GM12865 (cell line): ENCODE measurements around the gene MDM1.
A peak's percentile ranks its signal among the peaks of the same experiment; 100 is the strongest.

Source experiments
- DNase-seq: peaks from one replicate; pipeline ENCODE4 v3.0.0; 2010; ENCODE audit warnings: low read depth
- H3K4me3 ChIP-seq: 2 replicates; pipeline ENCODE4 v1.5.1; 2011; ENCODE audit warnings: mild to moderate bottlenecking, low read depth, low read length, control low read depth
- CTCF ChIP-seq: IDR thresholded peaks from 2 replicates; pipeline ENCODE4 v1.5.1; 2011; ENCODE audit warnings: low read length, control low read depth, low read depth, inconsistent platforms; ENCODE audit not compliant: insufficient read depth; ENCODE audit errors: missing control alignments

The MDM1 gene

GRCh38 chr12:68331869-68332727 lies at the start of gene MDM1:
Gene MDM1 (minus strand): TSS chr12:68332362. CDS start chr12:68332245, 117 bp downstream.
- peak within 1 kb of the TSS; percentile 85 for H3K4me3 ChIP-seq
- TF ChIP-seq CTCF = no peak
- peak; percentile 98 for DNase-seq

DNA sequence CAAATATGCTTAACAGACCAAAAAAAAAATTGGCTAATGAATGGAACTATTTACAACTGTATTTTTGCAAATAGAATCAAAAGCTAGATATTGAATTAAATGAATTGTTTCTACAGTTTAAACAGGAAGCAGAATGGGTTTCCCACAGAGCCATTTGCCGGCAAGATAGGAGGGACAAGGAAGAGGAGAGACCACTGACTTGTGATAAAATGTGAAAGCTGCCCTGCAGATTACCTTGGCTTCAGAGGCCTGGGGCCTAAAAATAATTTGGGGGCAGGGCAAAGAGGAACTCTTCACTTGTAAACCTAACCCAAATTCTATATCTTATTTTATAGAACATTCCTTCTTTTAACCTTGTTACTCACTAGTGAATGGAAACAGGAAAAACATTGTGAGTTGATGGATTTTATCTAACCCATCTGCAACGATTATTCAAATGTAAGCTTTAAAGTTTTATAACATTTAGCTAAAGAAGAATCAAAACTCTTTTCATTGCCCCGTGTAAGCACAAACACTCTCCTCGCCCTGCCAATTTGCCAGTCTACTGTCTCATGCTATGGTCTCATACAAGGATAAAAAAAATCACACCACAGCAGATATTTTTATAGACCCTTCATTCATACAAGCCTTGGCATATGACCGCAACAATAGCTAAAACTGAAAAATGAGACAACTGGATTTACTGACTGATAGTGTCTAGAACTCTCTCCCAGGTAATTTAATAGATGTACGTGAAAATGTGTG lies 49.5 kb upstream of the MDM1 start:
- no peak for DNase-seq

GRCh38 chr12:68378872-68379606 lies 46.9 kb upstream of the MDM1 start:
- TF ChIP-seq CTCF = no peak
- no peak overlapping the region for H3K4me3 ChIP-seq
- DNase-seq = no peak

More for the DNA sequence above, 49.5 kb upstream of the MDM1 start:
- TF ChIP-seq CTCF = no peak
- no peak overlapping the region for H3K4me3 ChIP-seq

- no peak for DNase-seq
- H3K4me3 ChIP-seq = no peak overlapping the region
- no peak for TF ChIP-seq CTCF
Observed at GRCh38 chr12:68377881-68378280, 45.7 kb upstream of the MDM1 start.

GRCh38 chr12:68376901-68377300 lies 44.7 kb upstream of the MDM1 start:
- no peak overlapping the region for H3K4me3 ChIP-seq
- TF ChIP-seq CTCF = no peak
- no peak for DNase-seq

DNA sequence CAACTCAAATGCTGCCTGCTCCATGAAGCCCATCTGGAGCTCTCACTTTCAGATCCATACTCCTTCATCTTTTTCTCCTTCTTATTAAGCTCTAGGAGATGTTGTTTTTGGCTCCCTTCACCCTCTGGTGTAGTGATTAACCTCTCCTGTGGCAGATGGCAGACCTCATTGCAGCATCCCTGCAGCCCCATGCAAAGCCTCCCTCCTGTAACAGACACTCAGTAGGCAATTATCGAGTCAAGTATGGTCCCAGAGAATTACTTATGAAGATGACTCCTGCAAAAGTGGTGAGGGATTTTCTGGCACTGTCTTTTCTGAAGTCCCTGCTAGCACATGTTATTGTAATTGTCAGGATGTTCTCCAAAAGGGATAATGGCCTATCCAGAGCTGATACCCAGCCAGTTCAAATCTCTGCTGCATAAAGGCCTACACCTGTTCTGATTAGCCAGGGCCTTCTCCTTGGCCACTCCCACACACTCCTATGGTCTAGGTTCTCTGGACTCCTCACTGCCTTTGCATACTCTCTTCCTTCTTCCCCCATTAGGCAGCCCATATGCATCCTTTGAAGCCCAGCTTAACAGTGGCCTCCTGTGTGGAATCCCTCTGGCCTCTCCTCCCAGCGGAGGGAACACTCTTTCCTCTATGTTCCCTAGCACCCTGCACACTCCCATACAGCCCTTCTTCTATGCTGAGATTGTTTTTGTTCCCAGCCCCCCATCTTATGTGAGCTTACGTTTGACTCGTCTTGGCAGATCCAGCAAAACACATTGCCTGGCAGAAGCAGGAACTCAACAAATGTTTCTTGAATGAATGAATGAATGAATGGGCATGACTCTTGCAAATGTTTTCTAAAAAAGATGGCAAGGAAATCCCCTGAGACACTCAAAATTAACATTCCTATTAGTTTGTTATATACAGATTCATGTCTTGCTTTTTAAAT lies 43.9 kb upstream of the MDM1 start:
- no peak for TF ChIP-seq CTCF
- H3K4me3 ChIP-seq = no peak overlapping the region
- DNase-seq = no peak
